ENCODE data around the gene TFB2M. TPM values are rescaled to one million over a fixed set of nuclear protein-coding genes. Genes with fewer than 3 reads are reported as not detected.

TFB2M gene
- total RNA-seq, 1 donor from 2014 or later = 9.4 TPM

DNA sequence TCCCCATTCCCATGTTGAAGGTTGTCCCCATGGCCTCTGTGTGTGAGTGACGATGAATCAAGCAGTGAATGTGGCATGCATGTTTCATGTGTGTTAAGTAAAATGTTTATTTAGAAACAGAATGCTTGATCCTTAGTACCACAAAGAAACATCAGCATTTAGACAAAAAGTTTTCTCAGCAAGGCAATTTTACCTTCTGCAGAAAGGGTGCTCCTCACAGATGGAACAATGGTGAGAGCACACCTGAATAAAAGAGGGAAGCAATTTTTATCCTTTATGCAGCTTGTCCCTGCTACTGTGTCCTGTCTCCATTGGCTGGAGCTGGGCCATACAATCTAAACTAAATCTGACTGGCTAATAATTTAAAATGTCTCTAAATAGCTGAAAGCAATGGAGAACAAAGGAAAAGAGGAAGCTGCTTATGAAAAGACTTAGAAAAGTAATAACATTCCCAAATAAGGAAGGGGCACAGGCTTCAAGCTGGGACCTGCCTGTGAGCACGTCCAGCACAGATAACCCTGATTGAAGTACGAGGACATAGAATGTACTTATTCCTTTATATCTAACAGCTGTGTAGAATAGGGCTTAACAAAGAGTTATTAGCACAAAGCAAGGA is 50.6 kb downstream of the TFB2M start:
- H3K4me3 ChIP-seq = no peak overlapping the region
- DNase-seq (no peak), ATAC-seq (no peak)
- no peak overlapping the region for H3K27ac ChIP-seq
- no peaks in the 10 kb centered on the region for H3K4me1 ChIP-seq
- peaks cover 12% of the 10 kb centered on the region for H3K9me3 ChIP-seq
- H3K36me3 ChIP-seq = no peaks in the 10 kb centered on the region
- TF ChIP-seq, protein P1, sequence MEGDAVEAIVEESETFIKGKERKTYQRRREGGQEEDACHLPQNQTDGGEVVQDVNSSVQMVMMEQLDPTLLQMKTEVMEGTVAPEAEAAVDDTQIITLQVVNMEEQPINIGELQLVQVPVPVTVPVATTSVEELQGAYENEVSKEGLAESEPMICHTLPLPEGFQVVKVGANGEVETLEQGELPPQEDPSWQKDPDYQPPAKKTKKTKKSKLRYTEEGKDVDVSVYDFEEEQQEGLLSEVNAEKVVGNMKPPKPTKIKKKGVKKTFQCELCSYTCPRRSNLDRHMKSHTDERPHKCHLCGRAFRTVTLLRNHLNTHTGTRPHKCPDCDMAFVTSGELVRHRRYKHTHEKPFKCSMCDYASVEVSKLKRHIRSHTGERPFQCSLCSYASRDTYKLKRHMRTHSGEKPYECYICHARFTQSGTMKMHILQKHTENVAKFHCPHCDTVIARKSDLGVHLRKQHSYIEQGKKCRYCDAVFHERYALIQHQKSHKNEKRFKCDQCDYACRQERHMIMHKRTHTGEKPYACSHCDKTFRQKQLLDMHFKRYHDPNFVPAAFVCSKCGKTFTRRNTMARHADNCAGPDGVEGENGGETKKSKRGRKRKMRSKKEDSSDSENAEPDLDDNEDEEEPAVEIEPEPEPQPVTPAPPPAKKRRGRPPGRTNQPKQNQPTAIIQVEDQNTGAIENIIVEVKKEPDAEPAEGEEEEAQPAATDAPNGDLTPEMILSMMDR (IDR thresholded peaks at IDR 0.05) = no peak
- no peaks in the 10 kb centered on the region for H3K27me3 ChIP-seq
- intact Hi-C loops (cut with DNase I) = no loop called here

DNA sequence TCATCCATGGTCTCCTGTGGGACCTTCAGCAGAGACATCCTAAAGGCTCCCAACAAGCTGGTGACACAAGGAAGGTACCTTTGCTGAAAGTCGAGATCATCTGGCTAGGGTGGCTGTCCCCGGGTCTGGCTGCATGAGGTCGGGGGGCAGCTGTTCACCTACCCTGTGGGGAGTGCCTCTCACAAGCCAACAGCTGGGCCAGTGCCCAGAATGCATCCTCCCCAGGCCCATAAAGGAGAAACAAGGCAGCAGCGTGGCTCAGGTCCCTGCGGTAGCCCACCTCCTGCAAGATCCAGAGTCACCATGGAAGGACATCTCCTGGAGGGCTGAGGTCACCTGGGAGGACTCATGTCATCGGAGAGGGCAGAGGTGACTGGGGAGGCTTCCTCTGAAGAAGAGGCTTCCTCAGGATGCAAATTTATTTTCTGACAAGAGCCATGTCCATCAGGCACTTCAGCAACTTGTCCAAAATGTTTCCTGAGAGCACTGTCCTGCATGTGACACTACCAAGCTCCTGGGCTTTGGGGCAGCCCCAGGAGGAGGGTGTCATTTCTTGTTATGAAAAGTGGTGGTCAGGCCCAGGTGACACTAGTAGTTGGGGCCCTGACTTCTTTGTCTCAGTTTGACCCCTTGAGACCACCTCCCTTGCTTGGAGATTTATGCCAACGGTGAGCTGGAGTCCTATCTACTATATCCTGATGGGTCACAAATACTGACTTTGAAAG is 52.3 kb downstream of the TFB2M start:
- Histone ChIP-seq H3K4me3 (no peak overlapping the region), H3K27ac (no peak overlapping the region), H3K36me3 (no peaks in the 10 kb centered on the region), H3K4me1 (no peaks in the 10 kb centered on the region), H3K27me3 (no peaks in the 10 kb centered on the region), H3K9me3 (peaks cover 12% of the 10 kb centered on the region)
- DNase-seq = no peak
- TF ChIP-seq, protein P1 (IDR thresholded peaks at IDR 0.05) = no peak
- intact Hi-C loops (cut with DNase I) = no loop called here
- ATAC-seq = no peak

DNA sequence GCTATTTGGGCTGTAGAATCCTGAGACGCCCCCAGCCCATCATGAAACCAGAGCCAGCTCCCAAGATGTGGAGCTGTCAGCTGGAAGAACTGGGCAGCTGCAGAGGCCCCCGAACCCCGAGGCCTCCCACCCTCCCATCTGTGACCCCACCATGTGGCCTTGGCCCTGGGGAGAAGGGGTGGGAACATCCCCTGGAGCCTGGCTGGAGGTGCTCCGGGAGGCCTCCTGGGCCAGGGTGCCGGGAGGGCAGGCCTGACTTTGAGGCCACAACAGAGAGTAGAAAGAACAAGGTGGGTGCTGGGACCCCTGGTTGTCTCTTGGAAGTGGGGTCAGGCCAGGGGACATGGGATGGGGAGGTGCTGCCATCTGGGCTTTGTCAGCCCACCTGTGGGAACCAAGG is 53.0 kb downstream of the TFB2M start:
- no peak for DNase-seq
- ATAC-seq = no peak

DNA sequence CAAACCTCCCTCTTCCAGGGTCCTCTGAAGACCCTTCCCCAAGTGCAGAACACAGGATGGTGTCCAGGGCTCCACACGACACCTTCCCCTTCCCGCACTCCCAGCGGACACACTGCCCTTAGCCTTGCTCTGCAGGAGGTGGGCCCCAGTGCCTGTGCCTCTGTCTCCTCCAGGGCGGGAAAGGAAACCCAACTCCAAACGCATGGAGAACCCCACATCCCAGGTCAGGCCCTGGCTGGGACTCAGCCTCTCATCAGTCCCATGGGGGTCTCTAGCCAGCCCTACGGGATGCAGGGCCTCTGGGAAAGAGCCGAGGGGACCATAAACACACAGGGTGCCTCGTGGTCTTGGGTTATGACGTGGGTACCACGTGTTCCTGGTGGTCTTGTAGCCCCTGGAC is 53.4 kb downstream of the TFB2M start:
- Histone ChIP-seq H3K4me3 (no peak overlapping the region), H3K27me3 (no peaks in the 10 kb centered on the region), H3K36me3 (no peaks in the 10 kb centered on the region), H3K9me3 (peaks cover 12% of the 10 kb centered on the region), H3K27ac (no peak overlapping the region), H3K4me1 (peaks cover under 1% of the 10 kb centered on the region)
- TF ChIP-seq, protein P1 (IDR thresholded peaks at IDR 0.05) = no peak
- ATAC-seq (no peak), DNase-seq (no peak)
- intact Hi-C loops (cut with DNase I) = no loop called here

More for the DNA sequence above, 53.0 kb downstream of the TFB2M start:
- TF ChIP-seq, protein P1 (IDR thresholded peaks at IDR 0.05) = no peak
- no peaks in the 10 kb centered on the region for H3K4me1 ChIP-seq
- H3K27ac ChIP-seq = no peak overlapping the region
- H3K36me3 ChIP-seq = no peaks in the 10 kb centered on the region
- H3K4me3 ChIP-seq = no peak overlapping the region
- intact Hi-C loops (cut with DNase I) = no loop called here
- peaks cover 12% of the 10 kb centered on the region for H3K9me3 ChIP-seq
- H3K27me3 ChIP-seq = no peaks in the 10 kb centered on the region

DNA sequence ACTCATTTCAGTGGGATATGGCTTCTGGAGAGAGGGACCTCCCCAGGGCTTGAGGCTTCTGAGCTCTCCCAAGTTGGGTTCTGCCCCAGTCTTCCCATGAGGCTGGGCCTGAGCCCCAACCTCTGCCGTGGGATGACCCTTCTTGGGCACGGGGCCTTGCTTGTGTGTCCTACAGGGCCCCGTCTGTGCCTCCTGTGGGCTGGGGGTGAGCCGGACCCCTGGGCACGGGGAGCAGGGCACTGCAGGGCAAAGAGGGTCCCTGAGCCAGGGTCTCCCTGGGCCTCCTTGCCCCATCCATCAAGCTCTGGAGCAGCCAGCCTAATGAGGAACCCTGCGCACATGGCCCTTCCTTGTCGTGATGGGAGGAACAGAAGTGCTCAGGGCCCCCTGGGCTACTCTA is 53.8 kb downstream of the TFB2M start:
- no peak for ATAC-seq
- intact Hi-C loops (cut with DNase I) = no loop called here
- DNase-seq = no peak

More for the DNA sequence above, 53.8 kb downstream of the TFB2M start:
- H3K4me1 ChIP-seq = peaks cover 4% of the 10 kb centered on the region
- peaks cover 12% of the 10 kb centered on the region for H3K9me3 ChIP-seq
- H3K27me3 ChIP-seq = no peaks in the 10 kb centered on the region
- H3K4me3 ChIP-seq = no peak overlapping the region
- H3K27ac ChIP-seq = no peak overlapping the region
- TF ChIP-seq, protein P1 (IDR thresholded peaks at IDR 0.05) = no peak
- no peaks in the 10 kb centered on the region for H3K36me3 ChIP-seq
